Measurements from ENCODE around the gene FAM53B.

- TF ChIP-seq, protein P1, sequence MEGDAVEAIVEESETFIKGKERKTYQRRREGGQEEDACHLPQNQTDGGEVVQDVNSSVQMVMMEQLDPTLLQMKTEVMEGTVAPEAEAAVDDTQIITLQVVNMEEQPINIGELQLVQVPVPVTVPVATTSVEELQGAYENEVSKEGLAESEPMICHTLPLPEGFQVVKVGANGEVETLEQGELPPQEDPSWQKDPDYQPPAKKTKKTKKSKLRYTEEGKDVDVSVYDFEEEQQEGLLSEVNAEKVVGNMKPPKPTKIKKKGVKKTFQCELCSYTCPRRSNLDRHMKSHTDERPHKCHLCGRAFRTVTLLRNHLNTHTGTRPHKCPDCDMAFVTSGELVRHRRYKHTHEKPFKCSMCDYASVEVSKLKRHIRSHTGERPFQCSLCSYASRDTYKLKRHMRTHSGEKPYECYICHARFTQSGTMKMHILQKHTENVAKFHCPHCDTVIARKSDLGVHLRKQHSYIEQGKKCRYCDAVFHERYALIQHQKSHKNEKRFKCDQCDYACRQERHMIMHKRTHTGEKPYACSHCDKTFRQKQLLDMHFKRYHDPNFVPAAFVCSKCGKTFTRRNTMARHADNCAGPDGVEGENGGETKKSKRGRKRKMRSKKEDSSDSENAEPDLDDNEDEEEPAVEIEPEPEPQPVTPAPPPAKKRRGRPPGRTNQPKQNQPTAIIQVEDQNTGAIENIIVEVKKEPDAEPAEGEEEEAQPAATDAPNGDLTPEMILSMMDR (IDR thresholded peaks at IDR 0.05): no peak
- no peak for TF ChIP-seq POLR2A (IDR thresholded peaks at IDR 0.05)
Measured at GRCh38 chr10:124628676-124629021, 115.5 kb downstream of the FAM53B start.

Data from body of pancreas (tissue), 4 donors.